ENCODE measurements around the gene IQGAP2.
A peak's percentile ranks its signal among the peaks of the same experiment; 100 is the strongest.
"Not testable (repeated sequence)": the region's sequence is repeated elsewhere in the genome, so short reads cannot be mapped to it uniquely, and the experiment has no call there.

IQGAP2 gene

GRCh38 chr5:76402886-76403765 lies at the start of gene IQGAP2:
Gene IQGAP2 (plus strand): TSS chr5:76403285. CDS start chr5:76403546, 261 bp downstream.
- DNase-seq = peak in 1 of 2 experiments; percentile 43

DNA sequence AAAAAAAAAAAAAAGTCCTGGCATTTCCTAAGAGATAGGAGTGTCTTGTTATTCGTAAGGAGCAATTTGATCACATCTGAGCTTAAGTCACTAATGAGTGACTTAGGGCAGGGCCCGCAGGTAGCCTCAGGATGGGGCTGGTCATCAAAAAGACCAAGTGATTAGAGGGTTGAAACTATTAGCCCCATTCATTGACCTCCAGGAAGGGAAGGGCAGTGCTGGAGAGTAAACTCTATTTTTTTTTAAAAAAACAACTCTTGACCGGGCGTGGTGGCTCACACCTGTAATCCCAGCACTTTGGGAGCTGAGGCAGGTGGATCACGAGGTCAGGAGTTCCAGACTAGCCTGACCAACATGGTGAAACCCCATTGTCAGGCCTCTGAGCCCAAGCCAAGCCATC lies 46.2 kb upstream of the IQGAP2 start:
- DNase-seq = no peak

GRCh38 chr5:76363352-76364225 lies 39.5 kb upstream of the IQGAP2 start:
- DNase-seq = peak; percentile 65 to 66

DNA sequence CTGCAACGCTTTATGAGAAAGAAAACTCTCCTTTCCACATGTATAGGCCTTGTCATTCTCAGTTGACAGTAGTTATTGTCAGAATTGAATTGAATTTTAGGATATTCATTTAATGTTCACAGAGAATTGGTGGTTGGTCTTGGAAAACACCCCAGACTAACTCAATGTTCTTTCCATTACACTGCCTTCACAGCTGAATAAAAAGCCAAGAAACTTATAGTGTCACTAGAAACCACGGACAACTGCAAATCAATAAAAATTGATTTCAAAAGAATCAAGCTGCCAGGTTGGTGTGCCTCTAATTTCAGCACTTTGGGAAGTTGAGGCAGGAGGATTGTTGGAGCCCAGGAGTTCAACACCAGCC lies 38.9 kb upstream of the IQGAP2 start:
- no peak for DNase-seq

DNA sequence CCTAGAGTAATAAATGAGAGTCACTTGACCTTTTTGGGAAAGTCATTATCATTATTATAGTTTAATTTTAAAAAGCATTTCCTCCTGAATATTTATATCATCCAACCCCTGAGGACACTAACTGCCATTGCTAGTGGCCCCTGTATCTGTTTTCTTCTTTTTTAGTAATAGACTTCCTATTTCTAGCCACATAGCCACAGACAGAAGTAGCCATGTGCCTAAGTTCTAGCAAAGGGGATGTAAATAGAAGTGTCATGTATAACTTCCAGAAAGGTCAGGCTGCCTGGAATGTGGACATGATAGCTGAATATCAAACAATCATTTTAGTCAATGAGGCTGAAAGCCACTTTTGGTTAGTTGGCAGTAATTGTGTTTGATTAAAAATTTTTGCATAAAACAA lies 37.5 kb upstream of the IQGAP2 start:
- DNase-seq = no peak

DNA sequence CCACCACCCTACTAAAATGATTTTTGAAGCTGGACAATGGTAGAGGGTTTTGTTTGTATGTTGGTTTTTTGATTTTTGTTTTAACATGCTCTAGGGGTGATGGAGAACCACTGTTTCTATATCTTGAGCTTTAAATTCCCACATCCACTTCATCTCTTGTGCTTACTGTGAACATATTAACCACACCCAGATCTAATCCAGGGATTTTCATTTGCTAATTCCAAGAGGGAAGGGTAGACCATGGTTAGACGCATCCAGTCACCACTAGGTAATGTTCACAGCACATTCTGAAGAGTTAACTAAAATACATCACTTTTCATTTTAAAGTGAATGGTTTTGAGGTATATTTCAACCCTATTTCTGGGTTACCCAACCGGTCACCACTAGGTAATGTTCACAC lies 36.5 kb upstream of the IQGAP2 start:
- no peak for DNase-seq

DNA sequence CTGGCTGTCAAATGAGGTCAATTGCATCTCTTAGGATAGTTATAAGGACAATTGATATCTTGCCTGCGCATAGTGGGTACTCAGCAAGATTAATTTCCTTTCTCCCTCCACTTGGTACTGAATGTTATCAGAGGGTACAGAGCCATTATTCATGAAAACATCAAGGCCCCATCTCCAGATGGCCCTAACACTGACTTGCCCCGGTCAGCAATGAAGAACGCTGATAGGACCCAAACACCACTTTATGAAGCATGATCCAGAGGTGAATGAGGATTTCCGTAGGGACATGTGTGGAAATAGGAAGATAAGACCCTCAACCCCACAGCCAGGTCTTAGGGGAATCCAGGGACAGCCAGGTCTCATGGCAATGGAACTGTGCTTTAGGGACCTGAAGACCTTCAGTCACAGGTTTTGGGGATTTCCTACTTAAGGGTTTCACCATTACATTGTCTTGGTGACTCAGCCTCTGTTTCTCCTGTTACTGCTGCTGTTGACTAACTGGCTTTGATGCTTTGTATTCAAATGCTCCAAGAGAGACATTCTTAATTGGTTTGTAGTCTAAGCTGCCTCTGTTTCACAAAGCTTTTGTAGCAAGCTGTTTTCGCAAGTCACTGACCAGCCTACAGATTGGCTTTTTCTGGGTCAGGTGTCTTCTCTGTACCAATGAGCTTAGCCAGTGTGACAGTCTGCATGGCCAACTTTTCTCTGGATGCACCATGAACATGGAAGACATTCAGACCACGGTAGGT lies 35.3 kb upstream of the IQGAP2 start:
- DNase-seq = no peak

GRCh38 chr5:76368941-76369340 lies 34.1 kb upstream of the IQGAP2 start:
- no peak for DNase-seq

GRCh38 chr5:76369668-76370067 lies 33.4 kb upstream of the IQGAP2 start:
- not testable (repeated sequence) for DNase-seq

- no peak for DNase-seq
Observed at GRCh38 chr5:76371960-76372322, 31.1 kb upstream of the IQGAP2 start.

DNA sequence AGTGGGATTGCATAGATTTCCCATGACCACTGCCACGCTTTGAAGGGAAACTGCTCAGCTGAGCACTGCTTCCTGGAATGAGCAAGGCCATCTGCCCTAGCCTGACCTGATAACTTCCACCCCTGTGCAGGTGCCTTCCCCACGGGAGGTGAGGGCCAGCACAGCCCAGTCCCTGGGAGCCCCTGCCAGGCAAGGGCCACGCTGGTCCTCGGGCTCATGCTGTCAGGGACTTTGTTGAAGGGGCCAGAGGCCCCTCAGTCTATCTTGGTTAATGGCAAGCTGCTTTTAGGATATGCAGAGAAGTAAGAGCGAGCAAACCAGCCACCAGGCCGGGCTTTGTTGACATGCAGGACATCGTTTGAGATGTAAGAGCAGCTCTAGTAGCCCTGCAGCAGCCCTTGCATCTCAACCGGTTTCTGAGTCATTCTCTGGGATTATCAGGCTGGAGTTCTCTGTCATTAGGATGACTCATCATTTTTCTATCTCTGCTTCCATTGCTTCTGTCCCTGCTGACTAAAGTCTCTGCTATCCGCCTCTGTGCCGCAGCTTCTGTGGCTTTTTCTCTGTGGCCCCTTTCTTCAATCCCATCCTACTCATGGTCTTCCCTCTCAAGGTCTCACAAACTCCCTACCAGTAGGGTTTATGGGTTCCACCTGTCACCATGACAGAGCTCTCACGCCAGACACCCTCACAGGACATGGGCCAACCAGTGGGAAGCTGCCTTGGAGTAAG lies 30.6 kb upstream of the IQGAP2 start:
- DNase-seq = no peak

DNA sequence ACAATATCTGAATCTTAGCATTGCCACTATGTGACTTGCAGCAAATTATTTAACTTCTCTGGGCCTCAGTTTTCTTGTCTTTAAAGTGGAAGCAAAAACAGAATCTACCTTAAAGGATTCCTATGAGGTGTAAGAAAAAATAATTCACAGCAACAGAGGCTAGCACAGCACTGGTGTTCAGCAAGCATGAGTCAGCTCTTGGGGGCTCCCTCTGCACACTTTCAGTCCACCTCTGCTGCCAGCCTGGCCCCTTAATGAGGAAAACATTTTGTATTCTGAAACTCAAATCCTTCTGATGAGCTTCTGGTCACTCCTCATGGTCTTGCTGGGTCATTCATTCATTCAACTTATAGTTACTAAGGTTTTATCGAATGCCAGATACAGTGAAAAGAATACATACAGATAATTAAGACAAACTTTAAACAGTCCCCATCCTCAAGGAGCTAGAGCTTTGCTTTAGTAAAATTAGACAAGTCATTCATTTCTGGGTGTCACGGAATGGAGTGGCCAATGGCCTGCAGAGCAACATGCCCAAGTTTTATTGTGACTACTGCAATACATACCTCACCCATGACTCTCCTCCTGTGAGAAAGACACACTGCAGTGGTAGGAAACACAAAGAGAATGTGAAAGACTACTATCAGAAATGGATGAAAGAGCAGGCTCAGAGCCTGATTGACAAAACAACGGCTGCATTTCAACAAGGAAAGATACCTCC lies 26.8 kb upstream of the IQGAP2 start:
- DNase-seq = no peak

DNA sequence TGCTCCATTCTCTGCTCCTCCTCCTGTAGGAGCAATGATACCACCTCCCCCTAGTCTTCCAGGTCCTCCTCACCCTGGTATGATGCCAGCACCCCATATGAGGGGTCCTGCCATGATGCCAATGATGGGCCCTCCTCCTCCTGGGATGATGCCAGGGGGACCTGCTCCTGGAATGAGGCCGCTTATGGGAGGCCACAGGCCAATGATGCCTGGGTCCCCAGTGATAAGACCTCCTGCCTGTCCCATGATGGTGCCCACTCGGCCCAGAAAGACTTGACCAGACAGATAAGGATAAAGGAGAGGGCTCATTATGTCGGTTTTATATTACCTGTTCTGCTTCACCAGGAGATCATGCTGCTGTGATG lies 26.2 kb upstream of the IQGAP2 start:
- no peak for DNase-seq

- DNase-seq = no peak
Observed at GRCh38 chr5:76378355-76378754, 24.7 kb upstream of the IQGAP2 start.

GRCh38 chr5:76379316-76379715 lies 23.8 kb upstream of the IQGAP2 start:
- no peak for DNase-seq

DNA sequence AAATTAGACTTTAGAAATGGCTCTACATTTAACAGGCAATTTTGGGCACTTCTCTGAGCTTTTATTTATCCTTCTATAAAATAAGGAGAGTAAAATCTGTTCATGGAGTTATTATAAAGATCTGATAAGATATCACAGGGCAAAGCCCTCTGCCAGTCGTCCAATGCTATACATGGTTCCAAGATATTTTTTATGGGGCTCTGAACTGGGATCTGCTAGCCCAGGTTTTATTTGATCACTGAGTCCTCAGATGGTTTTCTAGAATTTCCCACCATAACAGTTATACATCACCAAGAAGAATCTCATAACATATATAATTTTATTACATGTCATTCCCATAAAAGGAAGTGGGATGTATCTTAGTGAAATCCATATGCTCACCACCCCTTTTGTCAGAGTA lies 23.2 kb upstream of the IQGAP2 start:
- no peak for DNase-seq

DNA sequence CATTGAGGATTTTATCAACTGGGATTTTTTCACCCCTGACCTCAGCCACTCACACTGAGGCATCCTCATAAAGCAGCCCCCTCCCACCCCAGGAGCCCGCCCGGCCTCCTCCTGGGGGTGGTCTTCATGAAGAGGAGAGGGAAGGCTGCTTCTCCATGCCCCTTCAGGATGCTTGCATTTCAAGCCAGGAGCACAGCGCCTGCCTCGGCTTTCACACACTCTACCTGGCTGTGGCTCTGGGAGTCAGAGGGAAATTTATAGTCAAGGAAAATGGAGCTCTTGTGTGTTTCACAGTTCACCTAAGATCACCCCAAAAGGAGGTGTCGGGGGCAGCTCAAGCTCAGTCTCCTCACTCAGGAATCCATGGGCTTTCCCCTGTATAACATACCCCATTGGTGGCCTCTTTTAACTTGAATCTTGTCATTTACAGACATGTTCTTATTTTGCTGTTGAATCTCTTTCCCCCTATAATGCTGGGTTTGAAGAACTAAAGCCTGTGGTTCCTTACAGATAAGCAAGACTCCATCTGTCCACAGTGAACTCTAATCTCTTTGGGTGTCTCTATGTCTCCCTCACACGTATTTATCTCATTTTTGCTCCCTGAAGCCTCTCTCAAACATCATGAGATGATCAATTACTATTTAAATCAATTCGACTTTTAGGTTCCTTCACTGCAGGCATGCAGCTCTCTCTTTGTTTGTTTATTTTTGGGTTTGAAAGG lies 22.6 kb upstream of the IQGAP2 start:
- DNase-seq = no peak

GRCh38 chr5:76383126-76383832 lies 19.8 kb upstream of the IQGAP2 start:
- DNase-seq = no peak

DNA sequence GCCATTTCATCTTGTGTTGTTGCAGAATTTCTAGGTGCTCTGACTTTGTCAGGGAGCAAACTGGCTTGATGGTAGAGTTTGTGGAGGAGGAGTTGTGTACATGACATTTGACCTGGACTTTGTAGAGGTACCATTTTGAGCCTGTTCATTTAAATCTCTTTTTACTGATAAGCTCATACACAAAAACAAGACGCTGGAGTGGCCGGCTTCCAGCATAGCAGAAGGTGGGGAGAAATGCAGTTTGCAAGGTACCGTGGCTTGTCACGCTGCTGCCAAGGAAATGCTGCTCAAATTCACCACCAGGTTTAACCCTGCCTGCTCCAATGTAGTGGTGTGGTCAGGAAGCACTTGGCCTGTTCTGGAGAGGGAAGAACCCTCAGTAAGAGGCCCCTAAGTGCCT lies 18.9 kb upstream of the IQGAP2 start:
- DNase-seq = no peak

DNA sequence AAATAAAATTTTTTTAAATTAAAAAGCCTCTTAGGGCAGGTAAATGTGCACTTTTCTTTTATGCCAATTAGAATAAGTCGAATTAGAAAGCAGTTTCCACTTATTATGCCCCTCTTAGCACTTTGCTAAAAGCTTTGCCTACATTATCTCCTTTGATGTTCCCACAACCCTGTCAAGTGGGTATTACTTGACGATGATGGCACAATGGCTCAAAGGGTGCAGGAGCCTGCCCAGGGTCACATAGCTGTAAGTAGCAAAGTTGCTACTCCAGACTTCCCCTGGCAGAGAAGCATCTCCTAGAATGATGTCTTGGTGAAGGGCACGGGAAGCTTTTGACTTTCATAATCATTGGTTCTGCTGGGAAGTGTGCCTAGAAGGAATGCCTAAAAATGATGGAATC lies 18.4 kb upstream of the IQGAP2 start:
- DNase-seq = no peak

GRCh38 chr5:76385540-76385939 lies 17.5 kb upstream of the IQGAP2 start:
- DNase-seq = no peak

All from NCI-H526 (cell line).